Mesodermal cell (in vitro differentiated cells): ENCODE data around the gene KRTAP10-9.
"Not testable (repeated sequence)": the region's sequence is repeated elsewhere in the genome, so short reads cannot be mapped to it uniquely, and the experiment has no call there.

Source experiments
- H3K27ac ChIP-seq: 2 replicates; pipeline ENCODE4 v1.7.0; 2013; ENCODE audit warnings: mild to moderate bottlenecking, low read depth, low read length, moderate library complexity; ENCODE audit not compliant: severe bottlenecking
- H3K36me3 ChIP-seq: 2 replicates; pipeline ENCODE4 v1.7.1; 2013; ENCODE audit warnings: mild to moderate bottlenecking, low read length, moderate library complexity; ENCODE audit not compliant: control insufficient read depth, insufficient read depth
- H3K4me1 ChIP-seq: one replicate; pipeline ENCODE4 v1.7.1; 2013; ENCODE audit warnings: mild to moderate bottlenecking, low read length; ENCODE audit not compliant: insufficient read depth, control insufficient read depth, poor library complexity, severe bottlenecking
- H3K4me3 ChIP-seq: 2 replicates; pipeline ENCODE4 v1.7.0; 2013; ENCODE audit warnings: low read length, control low read depth, mild to moderate bottlenecking; ENCODE audit not compliant: insufficient read depth, poor library complexity, severe bottlenecking; ENCODE audit errors: extremely low read depth
- H3K9me3 ChIP-seq: 2 replicates; pipeline ENCODE4 v1.7.1; 2013; ENCODE audit warnings: mild to moderate bottlenecking, low read length, moderate library complexity; ENCODE audit not compliant: control insufficient read depth
- WGBS, 2 experiments: methylation state at CpG; one replicate each; pipeline ENCODE4 v1.1.5; 2013; ENCODE audit warnings: missing lambda C conversion rate in 2 of 2; ENCODE audit not compliant: insufficient coverage in 2 of 2; 5-methylcytosine and 5-hydroxymethylcytosine counted together

KRTAP10-9 gene

DNA sequence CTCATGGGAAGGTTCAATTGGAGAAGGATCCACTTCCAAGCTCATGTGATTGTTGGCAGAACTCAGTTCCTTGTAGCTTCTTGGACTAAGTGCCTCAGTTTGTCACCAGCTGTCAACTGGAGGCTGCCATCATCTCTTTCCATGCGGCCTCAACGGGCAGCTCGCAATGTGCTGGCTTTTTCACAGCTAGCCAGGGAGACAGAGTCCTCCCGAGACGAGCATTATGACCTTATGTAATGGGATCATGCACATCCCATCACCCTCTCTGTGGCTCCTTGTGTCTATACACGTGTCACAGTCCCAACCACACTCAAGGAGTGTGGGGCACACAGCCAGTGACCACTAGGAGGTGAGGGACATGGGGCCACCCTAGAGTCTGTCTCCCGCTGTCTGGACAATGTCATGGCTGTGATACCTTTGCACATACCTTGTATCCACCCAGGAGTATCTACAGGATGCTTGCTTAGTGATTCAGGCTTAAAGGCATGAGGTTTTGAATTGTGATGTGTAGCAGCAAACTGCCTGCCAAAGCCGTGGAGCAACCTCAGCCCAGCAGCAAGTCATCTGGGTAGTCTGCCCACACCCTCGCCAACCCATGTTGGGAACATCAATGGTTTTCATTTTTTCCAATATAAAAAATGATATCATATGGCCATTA lies 30.7 kb upstream of the KRTAP10-9 start:
- 97 to 98% methylated on average over 5 to 7 of the region's 9 CpGs for whole genome bisulfite sequencing, 2 experiments
- Histone ChIP-seq H3K4me3 (no peak overlapping the region), H3K4me1 (peaks cover 10% of the 10 kb centered on the region)

GRCh38 chr21:44598061-44598460 lies 28.8 kb upstream of the KRTAP10-9 start:
- Histone ChIP-seq H3K36me3 (no peaks in the 10 kb centered on the region), H3K27ac (peak overlapping the region; percentile 51), H3K4me1 (peaks cover 10% of the 10 kb centered on the region), H3K9me3 (peaks cover 3% of the 10 kb centered on the region), H3K4me3 (no peak overlapping the region)
- 74 to 75% methylated on average over 10 to 11 of the region's 11 CpGs for WGBS, 2 experiments

More for the DNA sequence above, 30.7 kb upstream of the KRTAP10-9 start:
- no peak overlapping the region for H3K27ac ChIP-seq
- peaks cover 3% of the 10 kb centered on the region for H3K9me3 ChIP-seq
- no peaks in the 10 kb centered on the region for H3K36me3 ChIP-seq

- Histone ChIP-seq H3K9me3 (peaks cover 4% of the 10 kb centered on the region), H3K36me3 (no peaks in the 10 kb centered on the region), H3K27ac (no peak overlapping the region), H3K4me3 (no peak overlapping the region), H3K4me1 (no peaks in the 10 kb centered on the region)
- WGBS, 2 experiments, result 89 to 100% methylated on average over 4 to 6 of the region's 8 CpGs
Observed at GRCh38 chr21:44599264-44600029, 27.4 kb upstream of the KRTAP10-9 start.

DNA sequence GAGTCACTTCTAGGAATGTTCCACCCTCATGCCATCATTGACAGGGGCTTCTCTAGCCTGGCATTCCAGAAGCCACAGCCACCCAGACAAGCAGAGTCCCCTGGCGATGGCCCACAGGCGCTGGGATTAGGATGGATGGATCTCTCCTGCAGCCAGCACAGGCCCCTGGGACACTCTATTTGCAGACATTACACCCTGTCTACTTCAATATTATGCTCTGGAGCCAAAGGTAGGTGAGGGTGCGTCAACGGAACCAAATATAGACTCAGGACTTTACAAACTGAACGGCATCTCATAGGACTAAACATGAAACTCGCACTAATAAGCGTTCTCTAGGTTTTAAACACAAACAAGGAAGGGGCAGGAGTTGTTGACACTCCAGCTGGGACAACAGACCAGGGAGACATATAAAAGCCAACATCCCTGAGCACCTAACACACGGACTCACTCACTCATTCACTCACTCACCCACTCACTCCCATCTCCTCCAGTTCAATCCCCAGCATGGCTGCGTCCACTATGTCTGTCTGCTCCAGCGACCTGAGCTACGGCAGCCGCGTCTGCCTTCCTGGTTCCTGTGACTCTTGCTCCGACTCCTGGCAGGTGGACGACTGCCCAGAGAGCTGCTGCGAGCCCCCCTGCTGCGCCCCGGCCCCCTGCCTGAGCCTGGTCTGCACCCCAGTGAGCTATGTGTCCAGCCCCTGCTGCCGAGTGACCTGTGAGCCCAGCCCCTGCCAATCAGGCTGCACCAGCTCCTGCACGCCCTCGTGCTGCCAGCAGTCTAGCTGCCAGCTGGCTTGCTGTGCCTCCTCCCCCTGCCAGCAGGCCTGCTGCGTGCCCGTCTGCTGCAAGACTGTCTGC lies 26.5 kb upstream of the KRTAP10-9 start, which contains the start of gene KRTAP10-7:
Gene KRTAP10-7 (plus strand): TSS at position 480 of the 861 bp plus-strand sequence. CDS start 25 bp downstream, at position 505.
- H3K9me3 ChIP-seq, H3K36me3 ChIP-seq, H3K4me1 ChIP-seq, H3K4me3 ChIP-seq, H3K27ac ChIP-seq: not testable (repeated sequence)
- WGBS, 2 experiments, result 94 to 98% methylated on average over 7 to 8 of the region's 23 CpGs

DNA sequence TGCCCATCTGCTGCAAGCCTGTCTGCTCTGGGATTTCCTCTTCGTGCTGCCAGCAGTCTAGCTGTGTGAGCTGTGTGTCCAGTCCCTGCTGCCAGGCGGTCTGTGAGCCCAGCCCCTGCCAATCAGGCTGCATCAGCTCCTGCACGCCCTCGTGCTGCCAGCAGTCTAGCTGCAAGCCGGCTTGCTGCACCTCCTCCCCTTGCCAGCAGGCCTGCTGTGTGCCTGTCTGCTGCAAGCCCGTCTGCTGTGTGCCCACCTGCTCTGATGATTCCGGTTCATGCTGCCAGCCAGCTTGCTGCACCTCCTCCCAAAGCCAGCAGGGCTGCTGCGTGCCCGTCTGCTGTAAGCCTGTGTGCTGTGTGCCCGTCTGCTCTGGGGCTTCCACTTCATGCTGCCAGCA lies 25.8 kb upstream of the KRTAP10-9 start:
- not testable (repeated sequence) for H3K4me3 ChIP-seq, H3K27ac ChIP-seq, H3K9me3 ChIP-seq, H3K4me1 ChIP-seq, H3K36me3 ChIP-seq
- 83 to 93% methylated on average over 7 to 10 of the region's 10 CpGs for WGBS, 2 experiments

DNA sequence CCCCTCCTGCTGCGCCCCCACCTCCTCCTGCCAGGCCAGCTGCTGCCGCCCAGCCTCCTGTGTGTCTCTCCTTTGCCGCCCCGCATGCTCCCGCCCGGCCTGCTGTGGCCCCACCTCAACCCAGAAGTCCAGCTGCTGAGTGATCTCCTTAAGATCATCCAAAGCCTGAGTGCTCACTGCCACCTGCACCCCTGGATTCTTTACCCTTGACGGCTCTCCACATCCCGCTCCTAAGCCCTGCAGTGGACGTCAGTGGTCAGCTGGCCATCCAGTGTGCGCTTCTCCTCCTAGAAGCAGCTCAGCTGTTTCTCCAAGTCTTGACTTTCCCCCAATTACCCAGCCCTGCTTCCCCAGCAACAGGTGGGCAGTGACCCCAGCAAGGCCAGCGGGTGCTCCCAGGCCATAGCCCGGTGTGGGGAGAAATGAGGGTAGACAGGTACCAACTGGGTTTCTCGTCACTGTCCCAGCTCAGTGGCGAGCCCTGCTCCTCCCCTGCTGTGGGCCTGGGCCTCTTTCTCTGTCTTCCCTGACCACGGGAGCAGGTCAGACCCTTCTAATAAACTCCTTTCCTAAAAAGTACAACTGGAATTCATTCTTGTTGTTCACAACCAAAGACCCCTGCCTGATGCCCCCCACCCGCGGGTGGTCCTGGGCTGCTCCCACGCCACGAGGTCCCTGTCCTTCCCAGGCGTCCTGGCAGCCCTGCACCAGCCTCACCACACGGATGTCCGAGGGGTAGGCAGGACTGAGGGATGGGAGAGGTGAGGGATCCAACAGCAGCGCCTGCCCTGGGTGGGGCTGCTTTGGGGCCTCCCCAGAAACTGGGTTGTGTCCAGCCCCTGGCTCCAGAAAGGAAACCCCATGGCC lies 25.1 kb upstream of the KRTAP10-9 start:
- H3K9me3 ChIP-seq, result peaks cover 6% of the 10 kb centered on the region
- no peak overlapping the region for H3K27ac ChIP-seq
- no peaks in the 10 kb centered on the region for H3K4me1 ChIP-seq
- no peak overlapping the region for H3K4me3 ChIP-seq
- no peaks in the 10 kb centered on the region for H3K36me3 ChIP-seq
- WGBS, 2 experiments, result 89 to 96% methylated on average over 18 of the region's 23 CpGs

- H3K9me3 ChIP-seq, result peaks cover 6% of the 10 kb centered on the region
- H3K4me1 ChIP-seq, result no peaks in the 10 kb centered on the region
- H3K27ac ChIP-seq, result no peak overlapping the region
- 88 to 91% methylated on average over 14 to 20 of the region's 21 CpGs for WGBS, 2 experiments
- no peak overlapping the region for H3K4me3 ChIP-seq
- H3K36me3 ChIP-seq, result no peaks in the 10 kb centered on the region
Observed at GRCh38 chr21:44602463-44602850, 24.4 kb upstream of the KRTAP10-9 start.

DNA sequence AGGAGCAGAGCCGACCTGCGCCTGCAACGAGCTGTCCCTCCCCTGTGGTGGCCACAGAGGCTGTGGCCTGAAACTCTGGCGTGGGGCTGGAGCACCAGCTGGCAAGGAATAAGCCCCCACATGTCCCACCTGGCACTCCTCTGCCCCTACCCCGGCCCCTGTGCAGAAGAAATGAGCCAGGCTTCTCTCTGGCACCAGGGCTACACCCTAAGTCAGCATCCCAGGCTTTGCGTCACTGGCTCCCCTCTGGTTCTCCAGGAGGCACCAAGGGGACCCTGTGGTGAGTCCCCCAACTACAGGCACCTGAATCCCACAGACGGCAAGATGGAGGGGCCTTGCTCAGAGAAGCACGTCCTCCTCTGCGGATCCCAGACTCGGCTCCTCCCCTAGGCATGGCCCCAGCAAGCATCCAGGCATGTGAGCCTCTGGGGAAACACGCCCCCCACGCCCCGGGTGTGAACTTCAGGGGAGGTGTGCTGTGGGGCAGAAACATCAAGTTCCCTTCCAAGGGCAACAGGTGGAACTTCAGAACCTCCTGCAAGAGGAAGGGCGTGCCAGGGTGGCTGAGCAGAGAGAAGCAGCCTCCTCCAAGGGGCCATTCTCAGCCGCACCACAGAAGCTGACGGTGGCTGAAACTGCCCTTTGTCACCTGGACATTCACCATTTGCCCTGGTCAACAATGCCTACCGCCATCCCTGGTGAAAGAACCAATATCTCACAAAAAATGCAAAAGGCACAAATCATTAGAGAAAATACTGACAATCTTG lies 23.6 kb upstream of the KRTAP10-9 start:
- no peaks in the 10 kb centered on the region for H3K36me3 ChIP-seq
- 71 to 79% methylated on average over 13 to 16 of the region's 17 CpGs for WGBS, 2 experiments
- no peaks in the 10 kb centered on the region for H3K4me1 ChIP-seq
- no peak overlapping the region for H3K27ac ChIP-seq
- no peak overlapping the region for H3K4me3 ChIP-seq
- H3K9me3 ChIP-seq, result peaks cover 6% of the 10 kb centered on the region

DNA sequence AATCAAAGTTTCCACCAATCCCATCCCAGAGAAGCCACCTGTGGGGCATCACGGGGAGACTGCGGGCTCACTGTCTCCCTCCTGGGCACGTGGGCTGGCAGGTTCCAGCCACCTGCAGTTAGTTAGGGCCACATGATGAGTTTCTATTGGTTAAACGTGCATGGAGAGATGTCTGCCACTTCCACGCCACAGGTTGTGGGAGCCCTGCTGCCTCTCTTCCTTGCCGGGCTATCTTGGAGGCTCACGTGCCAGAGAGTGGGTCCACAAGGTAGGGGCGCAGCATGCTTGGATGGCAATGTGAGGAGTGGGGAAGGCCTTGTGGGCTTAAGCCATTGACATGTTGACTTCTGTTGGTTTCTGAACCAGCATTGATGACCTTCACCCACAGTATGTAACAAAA lies 23.0 kb upstream of the KRTAP10-9 start:
- no peak overlapping the region for H3K27ac ChIP-seq
- 95% methylated on average over 5 of the region's 8 CpGs for WGBS, 2 experiments
- H3K36me3 ChIP-seq, result no peaks in the 10 kb centered on the region
- H3K4me3 ChIP-seq, result no peak overlapping the region
- H3K4me1 ChIP-seq, result no peaks in the 10 kb centered on the region
- H3K9me3 ChIP-seq, result peaks cover 5% of the 10 kb centered on the region
